ENCODE data around the gene PPARA. TPM values are rescaled to one million over a fixed set of nuclear protein-coding genes. Genes with fewer than 3 reads are reported as not detected.

Gene PPARA
- total RNA-seq, 1 donor from 2014 or later = 23.0 TPM

DNA sequence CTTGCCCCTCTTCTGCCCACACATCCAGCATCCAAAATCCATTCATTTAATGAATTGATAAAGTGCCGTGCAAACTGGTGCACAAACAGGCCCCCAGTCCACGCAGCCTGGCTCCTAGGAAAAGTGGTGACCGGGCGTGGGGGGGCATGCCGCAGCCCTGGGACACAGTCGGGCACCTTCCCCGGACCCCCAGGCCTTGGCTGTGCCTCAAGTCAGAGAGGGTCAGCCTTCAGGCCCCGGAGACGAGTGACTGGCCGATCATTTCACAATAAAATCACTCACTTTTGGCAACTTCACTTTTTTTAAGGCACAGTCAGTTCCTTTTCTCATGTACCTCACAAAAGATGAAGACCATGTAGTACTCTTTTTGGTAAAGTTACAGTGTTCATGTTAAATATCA lies 91.8 kb downstream of the PPARA start:
- CTCF ChIA-PET = no interaction called here
- POLR2A ChIA-PET = interaction anchor here (0.7 kb wide), 1 partner anchor 50 kb away, joined by 4 read pairs; no protein-coding TSS in a partner anchor
- DNase-seq (no peak), ATAC-seq (ENCODE audit: low read depth) (no peak)
- Mint-ChIP-seq H3K4me1 (peaks cover 21% of the 10 kb centered on the region), H3K4me3 (no peak overlapping the region), H3K36me3 (ENCODE audit: low read depth) (peaks cover 28% of the 10 kb centered on the region), H3K9me3 (no peaks in the 10 kb centered on the region), H3K27ac (no peak overlapping the region), H3K27me3 (no peaks in the 10 kb centered on the region)
- TF ChIP-seq CTCF (IDR thresholded peaks at IDR 0.05) = no peak
- intact Hi-C loops (cut with micrococcal nuclease) = no loop called here

DNA sequence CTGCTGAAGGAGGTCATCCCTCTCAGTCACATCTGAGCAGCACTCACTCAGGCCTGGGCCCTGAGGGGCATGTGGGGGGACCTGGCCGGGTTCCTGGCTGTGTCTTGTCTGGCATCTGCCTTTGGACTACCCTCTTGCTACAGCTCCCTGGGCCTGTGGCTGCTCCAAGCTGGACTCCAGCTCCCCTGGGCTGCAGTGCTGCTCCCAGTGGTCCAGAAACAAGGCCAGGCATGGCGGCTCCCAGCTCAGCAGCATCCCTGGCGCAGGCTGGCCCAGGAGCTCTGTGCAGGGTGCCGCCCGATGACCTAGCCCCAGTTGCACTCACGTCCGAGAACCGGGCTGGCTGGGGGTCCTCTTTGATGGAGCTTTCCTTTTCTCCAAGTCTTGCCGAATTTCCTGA lies 94.4 kb downstream of the PPARA start:
- CTCF ChIA-PET = no interaction called here
- ATAC-seq (ENCODE audit: low read depth) (no peak), DNase-seq (no peak)
- intact Hi-C loops (cut with micrococcal nuclease) = no loop called here
- POLR2A ChIA-PET = no interaction called here
- Mint-ChIP-seq H3K27me3 (no peaks in the 10 kb centered on the region), H3K4me1 (peaks cover 19% of the 10 kb centered on the region), H3K9me3 (no peaks in the 10 kb centered on the region), H3K4me3 (no peak overlapping the region), H3K36me3 (ENCODE audit: low read depth) (peaks cover 27% of the 10 kb centered on the region), H3K27ac (no peak overlapping the region)
- TF ChIP-seq CTCF (IDR thresholded peaks at IDR 0.05) = no peak

DNA sequence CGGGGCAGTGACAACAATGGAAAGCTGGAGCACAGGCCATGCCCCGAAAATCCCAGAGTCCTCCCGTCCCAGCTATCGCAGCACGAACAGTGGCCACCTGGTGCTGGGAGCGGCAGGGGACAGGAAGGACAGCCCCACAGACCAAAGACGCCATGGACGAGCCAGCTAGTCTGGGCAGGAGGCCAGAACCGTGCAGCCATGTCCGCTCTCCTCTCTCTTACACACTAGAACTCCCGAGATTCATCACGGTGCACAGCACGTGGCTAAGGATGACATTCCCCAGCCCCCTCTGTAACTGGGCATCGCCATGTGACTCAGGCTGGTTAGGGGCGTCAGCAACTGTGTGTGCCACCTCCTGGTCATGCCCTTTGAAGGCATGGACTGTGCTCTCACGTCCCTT lies 95.2 kb downstream of the PPARA start:
- Mint-ChIP-seq H3K4me3 (no peak overlapping the region), H3K4me1 (peaks cover 12% of the 10 kb centered on the region), H3K27ac (no peak overlapping the region), H3K9me3 (no peaks in the 10 kb centered on the region), H3K27me3 (no peaks in the 10 kb centered on the region), H3K36me3 (ENCODE audit: low read depth) (peaks cover 27% of the 10 kb centered on the region)
- POLR2A ChIA-PET = no interaction called here
- no peak for ATAC-seq (ENCODE audit: low read depth)
- CTCF ChIA-PET = interaction anchor here (0.9 kb wide), 1 partner anchor 240 kb away, joined by 3 read pairs; no protein-coding TSS in a partner anchor
- no peak for DNase-seq
- no peak for TF ChIP-seq CTCF (IDR thresholded peaks at IDR 0.05)
- intact Hi-C loops (cut with micrococcal nuclease) = no loop called here

DNA sequence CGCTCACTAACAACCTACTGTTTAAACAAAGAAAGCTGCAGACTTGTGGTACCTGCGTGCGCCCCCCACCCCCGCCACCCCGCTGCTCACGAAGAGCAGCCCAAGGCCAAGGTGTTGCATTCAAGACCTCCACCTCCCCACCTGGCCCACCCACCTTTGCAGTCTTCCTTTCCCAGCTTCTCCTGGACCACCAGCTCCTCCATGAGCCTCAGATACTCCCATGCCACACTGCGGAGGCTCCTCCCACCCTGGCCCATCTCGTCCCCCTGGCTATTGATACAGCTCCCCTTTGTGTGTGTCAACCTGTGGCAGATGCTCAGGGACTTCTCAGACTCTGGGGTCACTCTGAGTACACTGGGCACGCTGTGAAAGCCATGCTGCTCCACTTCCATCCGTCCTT lies 95.9 kb downstream of the PPARA start:
- H3K27ac Mint-ChIP-seq = no peak overlapping the region
- ATAC-seq (ENCODE audit: low read depth) (no peak), DNase-seq (no peak)
- peaks cover 12% of the 10 kb centered on the region for H3K4me1 Mint-ChIP-seq
- CTCF ChIA-PET = interaction anchor here (0.9 kb wide), 1 partner anchor 240 kb away, joined by 3 read pairs; no protein-coding TSS in a partner anchor
- H3K36me3 Mint-ChIP-seq (ENCODE audit: low read depth) = peaks cover 27% of the 10 kb centered on the region
- H3K9me3 Mint-ChIP-seq = no peaks in the 10 kb centered on the region
- intact Hi-C loops (cut with micrococcal nuclease) = no loop called here
- POLR2A ChIA-PET = interaction anchor here (0.6 kb wide), 1 partner anchor 258 kb away, joined by 10 read pairs; no protein-coding TSS in a partner anchor
- no peak overlapping the region for H3K4me3 Mint-ChIP-seq
- no peaks in the 10 kb centered on the region for H3K27me3 Mint-ChIP-seq
- TF ChIP-seq CTCF (IDR thresholded peaks at IDR 0.05) = no peak

DNA sequence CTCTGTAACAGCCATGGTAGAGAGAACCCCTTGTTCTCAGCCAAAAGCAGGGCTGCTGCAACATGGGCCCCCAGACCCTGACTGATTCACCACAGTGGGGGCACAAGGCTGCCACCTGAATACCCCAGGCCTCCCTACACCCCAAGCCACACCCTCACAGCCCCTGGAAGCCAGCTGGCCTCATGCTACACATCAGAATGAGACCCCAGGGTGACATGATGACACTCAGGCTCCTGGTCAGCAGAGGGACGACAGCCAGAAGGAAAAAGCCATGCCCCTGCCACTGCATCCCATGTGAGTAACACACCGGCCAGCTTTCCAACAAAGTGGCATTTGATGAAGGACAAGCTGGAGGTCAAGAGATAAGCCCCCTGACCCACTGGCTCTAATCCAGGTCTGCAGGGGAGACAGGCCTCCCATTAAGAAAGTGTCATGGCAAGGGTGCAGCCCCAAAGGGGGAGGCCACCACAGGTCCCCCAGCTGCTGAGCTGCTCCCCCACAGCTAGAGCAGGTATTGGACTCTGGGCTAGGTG lies 97.2 kb downstream of the PPARA start:
- DNase-seq (no peak), ATAC-seq (ENCODE audit: low read depth) (no peak)
- intact Hi-C loops (cut with micrococcal nuclease) = no loop called here
- no peaks in the 10 kb centered on the region for H3K9me3 Mint-ChIP-seq
- CTCF ChIA-PET = no interaction called here
- peaks cover 18% of the 10 kb centered on the region for H3K4me1 Mint-ChIP-seq
- H3K27ac Mint-ChIP-seq = no peak overlapping the region
- H3K27me3 Mint-ChIP-seq = no peaks in the 10 kb centered on the region
- peaks cover 27% of the 10 kb centered on the region for H3K36me3 Mint-ChIP-seq (ENCODE audit: low read depth)
- TF ChIP-seq CTCF (IDR thresholded peaks at IDR 0.05) = no peak
- H3K4me3 Mint-ChIP-seq = no peak overlapping the region
- POLR2A ChIA-PET = interaction anchor here (1.2 kb wide), 1 partner anchor 97 kb away, joined by 3 read pairs; no protein-coding TSS in a partner anchor

All from activated B cell treated with CpG ODN at 0.5 μM for 24 hours (primary cell).